K562 (cell line): ENCODE results near the gene MAGI1. TPM values are rescaled to one million over a fixed set of nuclear protein-coding genes. Genes with fewer than 3 reads are reported as not detected.
A peak's percentile ranks its signal among the peaks of the same experiment; 100 is the strongest.

Source experiments
- ATAC-seq: fragments of 200-7000 bp; cut with Tn5 transposase; 3 replicates; pipeline ENCODE4 v1.9.1; 2020; ENCODE audit warnings: moderate library complexity
- BruUV-seq: library from RNA; stranded (reverse); fragments of 400-500 nt; replicated peaks from 2 replicates; lab custom pipeline; 2021; lab: Mats Ljungman, UMichigan
- CTCF ChIA-PET: fragments of 300-600 bp; formaldehyde crosslinking; extraction: SDS; loops from one replicate; lab custom pipeline; 2021; ENCODE audit warnings: low intra/inter-chr PET ratio; lab: Yijun Ruan, JAX
- POLR2A ChIA-PET: fragments of 300-600, 350-650 bp; sonication (Branson Sonifier 250); formaldehyde crosslinking; extraction: SDS; loops from one replicate; lab custom pipeline; 2021; ENCODE audit warnings: antibody characterized with exemption, inconsistent platforms; lab: Yijun Ruan, JAX
- DNase-seq, 4 experiments: peaks; one replicate each; pipeline versions ENCODE4 v3.0.0 to v3.0.0-alpha.2; 2011 to 2018; ENCODE audit warnings: low spot score in 3 of 4, mixed read lengths in 3 of 4; ENCODE audit errors: extremely low read depth in 1 of 4
- FAIRE-seq: peaks from 2 replicates; lab custom pipeline; 2011; peaks lifted over from hg19 to GRCh38; lab: Jason Lieb, UNC
- H2AFZ ChIP-seq: 2 replicates; pipeline ENCODE4 v1.6.0; 2011; ENCODE audit warnings: low read depth, low read length, control low read depth, inconsistent platforms
- H3K27ac ChIP-seq: fragments of 200-600 bp; 3 replicates; pipeline ENCODE4 v1.8.0; 2011; ENCODE audit warnings: low read depth, mild to moderate bottlenecking, control low read depth, inconsistent platforms, low read length, moderate library complexity, mixed read lengths; ENCODE audit errors: extremely low read depth
- H3K27me3 ChIP-seq, 2 experiments: fragments of 300-600 bp in 1 of 2; 2 replicates in 1 of 2; 3 replicates in 1 of 2; pipeline versions ENCODE4 v1.6.0 to v1.8.0; 2011; ENCODE audit warnings: inconsistent platforms in 2 of 2, low read length in 2 of 2, mild to moderate bottlenecking in 1 of 2, mixed read lengths in 1 of 2, moderate library complexity in 1 of 2; ENCODE audit not compliant: control insufficient read depth in 2 of 2, insufficient read depth in 2 of 2
- H3K36me3 ChIP-seq: fragments of 300-600 bp; 3 replicates; pipeline ENCODE4 v1.8.0; 2011; ENCODE audit warnings: mild to moderate bottlenecking, low read length, inconsistent platforms; ENCODE audit not compliant: control insufficient read depth, insufficient read depth
- H3K4me1 ChIP-seq, 2 experiments: fragments of 200-600 bp in 1 of 2; replicated peaks in 1 of 2; 2 replicates in 1 of 2; 3 replicates in 1 of 2; pipeline versions ENCODE4 v1.5.1 to v1.8.0; 2011; ENCODE audit warnings: inconsistent platforms in 2 of 2, low read length in 2 of 2, mild to moderate bottlenecking in 1 of 2, mixed read lengths in 1 of 2, moderate library complexity in 1 of 2; ENCODE audit not compliant: control insufficient read depth in 2 of 2, insufficient read depth in 2 of 2
- H3K4me2 ChIP-seq: 2 replicates; pipeline ENCODE4 v1.6.1; 2011; ENCODE audit warnings: low read length, control low read depth, inconsistent platforms, mixed read lengths; ENCODE audit not compliant: insufficient read depth
- H3K4me3 ChIP-seq: fragments of 200-600 bp; sonication (generic), shearing (Covaris generic); 2 replicates; pipeline ENCODE4 v1.5.1; 2016; ENCODE audit warnings: control low read depth, inconsistent platforms
- H3K79me2 ChIP-seq: fragments of 200-600 bp; 3 replicates; pipeline ENCODE4 v1.8.0; 2011; ENCODE audit warnings: low read length, inconsistent platforms; ENCODE audit not compliant: control insufficient read depth, insufficient read depth
- H3K9ac ChIP-seq, 2 experiments: 2 replicates each; pipeline versions ENCODE4 v1.6.0 to v1.6.1; 2011; ENCODE audit warnings: low read depth in 2 of 2, low read length in 2 of 2, control low read depth in 1 of 2, inconsistent platforms in 1 of 2, mild to moderate bottlenecking in 1 of 2, mixed read lengths in 1 of 2; ENCODE audit not compliant: insufficient read depth in 1 of 2
- H3K9me1 ChIP-seq: one replicate; pipeline ENCODE4 v1.6.0; 2011; ENCODE audit warnings: inconsistent platforms, mild to moderate bottlenecking, low read length, moderate library complexity; ENCODE audit not compliant: control insufficient read depth, insufficient read depth
- H3K9me3 ChIP-seq: replicated peaks from 2 replicates; pipeline ENCODE4 v1.5.1; 2011; ENCODE audit warnings: low read depth, low read length, inconsistent platforms; ENCODE audit not compliant: control insufficient read depth, insufficient read depth
- H4K20me1 ChIP-seq: replicated peaks from 2 replicates; pipeline ENCODE4 v1.6.1; 2011; ENCODE audit warnings: low read length, inconsistent platforms, mixed read lengths; ENCODE audit not compliant: control insufficient read depth, insufficient read depth
- CBX2 ChIP-seq: fragments of 200-600 bp; sonication (generic); IDR thresholded peaks from one replicate; pipeline ENCODE4 v1.6.1; 2012; ENCODE audit warnings: mild to moderate bottlenecking, low read length, inconsistent platforms; ENCODE audit not compliant: insufficient read depth, poor library complexity, severe bottlenecking
- JUN ChIP-seq, 2 experiments: sonication (generic) in 1 of 2; formaldehyde crosslinking in 1 of 2; IDR thresholded peaks; 2 replicates each; pipeline versions ENCODE4 v1.6.1 to v1.8.0; 2012 to 2022; ENCODE audit warnings: borderline replicate concordance in 2 of 2, mild to moderate bottlenecking in 2 of 2, improper control_type of control experiment in 1 of 2, low read depth in 1 of 2, low read length in 1 of 2, missing genetic modification reagents in 1 of 2
- MAFG ChIP-seq: fragments of 450-650 bp; conservative IDR thresholded peaks from 2 replicates; pipeline ENCODE4 v1.6.1; 2016; ENCODE audit warnings: missing genetic modification characterization, missing compliant biosample characterization
- MEF2D ChIP-seq: conservative IDR thresholded peaks from 2 replicates; pipeline ENCODE4 v1.6.1; 2016; ENCODE audit warnings: low read depth, missing genetic modification characterization, missing compliant biosample characterization
- MTA2 ChIP-seq: fragments of 450-650 bp; IDR thresholded peaks from 2 replicates; pipeline ENCODE4 v1.6.1; 2016; ENCODE audit warnings: low read depth
- SRF ChIP-seq, 2 experiments: fragments of 250-450, 450-650 bp in 1 of 2; sonication (Bioruptor Pico) in 1 of 2; sonication (generic) in 1 of 2; formaldehyde crosslinking; IDR thresholded peaks; 2 replicates each; pipeline versions ENCODE4 v1.5.0 to v1.5.1; 2020 to 2022; ENCODE audit warnings: mild to moderate bottlenecking in 1 of 2, missing genetic modification reagents in 1 of 2
- TAF1 ChIP-seq: IDR thresholded peaks from 2 replicates; pipeline ENCODE4 v1.6.1; 2011; ENCODE audit warnings: mild to moderate bottlenecking, low read length, moderate library complexity; ENCODE audit not compliant: insufficient read depth, control insufficient read depth, severe bottlenecking; ENCODE audit errors: extremely low read depth
- TFAM ChIP-seq: fragments of 250-450 bp; sonication (Bioruptor Pico); conservative IDR thresholded peaks from 2 replicates; pipeline ENCODE4 v1.5.0; 2021; ENCODE audit warnings: mild to moderate bottlenecking, moderate library complexity
- ZFP30 ChIP-seq: fragments of 250-450 bp; sonication (Bioruptor Pico); IDR thresholded peaks from 2 replicates; pipeline ENCODE4 v1.8.0; 2022; ENCODE audit warnings: moderate library complexity, mild to moderate bottlenecking, inconsistent platforms, borderline replicate concordance
- WGBS: fragments of 100-300 bp; shearing (Covaris generic); methylation state at CpG from one replicate; pipeline ENCODE4 v1.1.6; 2016; ENCODE audit warnings: low coverage, mixed read lengths; ENCODE audit not compliant: insufficient coverage; ENCODE audit errors: missing lambda C conversion rate; 5-methylcytosine and 5-hydroxymethylcytosine counted together
- in situ Hi-C: fragments of 300-500 bp; cut with MboI; formaldehyde crosslinking; loops from 4 replicates; pipeline ENCODE4 v1.15.0; 2018; ENCODE audit warnings: inconsistent platforms, mixed read lengths
- intact Hi-C: fragments of 100-400 bp; cut with micrococcal nuclease; formaldehyde crosslinking; loops from 2 replicates; pipeline ENCODE4 v1.14.2; 2022
- polyA plus RNA-seq, 8 experiments: library from polyadenylated mRNA; depleted of rRNA in 4 of 8; stranded (reverse) in 5 of 8; unstranded in 3 of 8; fragments of >200 nt; fragmentation: Nextera tagmentation in 2 of 8; fragmentation: Illumina TruSeq in 1 of 8; extraction: Ambion mirVana in 2 of 8; extraction: Trizol in 1 of 8; gene quantifications; 2 replicates each; pipeline versions ENCODE4 v1.2.1 to v1.2.3, GENCODE V29; 2011 to 2014; ENCODE audit warnings: inconsistent platforms in 1 of 8, missing spikeins in 1 of 8
- total RNA-seq, 7 experiments: library from RNA; depleted of rRNA in 6 of 7; stranded (reverse); fragments of >200 nt in 6 of 7; fragmentation: Illumina TruSeq in 2 of 7; extraction: Trizol in 2 of 7; gene quantifications; 2 replicates each; pipeline versions ENCODE4 v1.2.1 to v1.2.3, GENCODE V29; 2011 to 2021; ENCODE audit warnings: low replicate concordance in 1 of 7

The MAGI1 gene
- total and polyA plus RNA-seq, 9 of the 15 experiments (the other 6 are each of a cell fraction or from before 2014, with no cell fraction given), result 7.8 to 59.4 (median 43.2) TPM

- Histone ChIP-seq H3K9me1 (no peaks in the 10 kb centered on the region), H3K79me2 (no peaks in the 10 kb centered on the region), H3K4me1 (no peaks in the 10 kb centered on the region), H3K4me2 (no peak overlapping the region), H3K27me3 (no peaks in the 10 kb centered on the region), H3K9me3 (no peaks in the 10 kb centered on the region), H3K27ac (no peak overlapping the region), H3K4me3 (no peak overlapping the region), H3K9ac (no peak overlapping the region), H3K36me3 (no peaks in the 10 kb centered on the region), H4K20me1 (no peaks in the 10 kb centered on the region), H2AFZ (no peak overlapping the region)
- DNase-seq (peak in 1 of 4 experiments; percentile 2), ATAC-seq (no peak), FAIRE-seq (no peak)
- POLR2A ChIA-PET, result no interaction called here
- 0% methylated on average over 1 of the region's 1 CpG for WGBS
- BruUV-seq, result no TSS peak
- intact Hi-C loops (loop anchor here (5.0 kb wide), 2 partner anchors 315 to 1220 kb away; no protein-coding TSS in a partner anchor), in situ Hi-C loops (loop anchor here (10.0 kb wide), 1 partner anchor 408 kb away; no protein-coding TSS in a partner anchor)
- TF ChIP-seq TAF1, result no peak
- TF ChIP-seq MTA2, result no peak
- no peak for TF ChIP-seq SRF (CRISPR knock-in tag; IDR thresholded peaks at IDR 0.05)
- no peak for TF ChIP-seq MEF2D (tag)
- TF ChIP-seq TFAM (CRISPR knock-in tag), result no peak
- no peak for TF ChIP-seq JUN (IDR thresholded peaks at IDR 0.05; ENCODE audit: borderline replicate concordance, low read depth, low read length)
- TF ChIP-seq JUN (CRISPR knock-in tag; IDR thresholded peaks at IDR 0.05; ENCODE audit: borderline replicate concordance), result no peak
- TF ChIP-seq CBX2, result no peak
- no peak for TF ChIP-seq MAFG (tag)
- TF ChIP-seq ZFP30, result no peak
- CTCF ChIA-PET, result no interaction called here
Measured at GRCh38 chr3:65752636-65753035, 286.1 kb downstream of the MAGI1 start.
